Measurements from ENCODE around the gene PDE4C.

Gene PDE4C

GRCh38 chr19:18254546-18255503 lies 28.6 kb upstream of the PDE4C start:
- no peak for DNase-seq

DNA sequence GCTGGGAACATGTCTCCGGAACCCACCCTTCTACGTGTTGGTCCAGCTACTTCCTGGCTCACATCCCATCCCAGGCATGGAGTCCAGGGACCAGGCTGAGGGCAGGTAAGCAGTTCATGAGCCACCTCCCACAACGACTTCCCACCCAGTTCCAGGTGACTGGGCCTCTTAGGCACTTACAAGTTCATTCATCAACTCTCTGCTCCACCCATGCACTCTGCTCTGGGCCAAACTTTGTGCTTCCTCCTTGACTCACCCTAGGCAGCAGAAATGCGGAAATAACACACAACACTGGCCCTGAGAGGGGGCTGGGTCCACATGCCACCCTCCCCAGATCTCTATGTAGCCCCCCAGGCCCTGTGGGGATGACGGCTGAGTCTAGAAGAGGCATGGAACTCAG lies 27.5 kb upstream of the PDE4C start:
- no peak for DNase-seq

DNA sequence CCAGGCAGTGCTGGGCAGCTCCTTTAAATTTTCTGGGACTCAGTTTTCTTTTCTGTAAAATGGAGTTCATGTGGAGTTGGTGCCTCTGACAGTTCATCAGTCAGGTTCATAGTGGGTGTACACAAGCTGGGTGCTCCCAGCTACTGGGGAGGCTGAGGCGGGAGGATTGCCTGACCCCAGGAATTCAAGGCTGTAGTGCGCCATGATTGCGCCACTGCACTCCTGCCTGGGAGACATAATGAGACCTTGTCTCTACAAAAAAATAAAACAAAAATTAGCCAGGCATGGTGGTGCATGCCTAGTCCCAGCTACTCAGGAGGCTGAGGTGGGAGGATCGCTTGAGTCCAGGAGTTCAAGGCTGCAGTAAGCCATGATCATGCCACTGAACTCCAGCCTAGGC lies 26.9 kb upstream of the PDE4C start:
- no peak for DNase-seq

GRCh38 chr19:18252370-18252717 lies 26.1 kb upstream of the PDE4C start:
- DNase-seq, result no peak

- peak; percentile 22 to 75 for DNase-seq
Observed at GRCh38 chr19:18251587-18252369, 25.5 kb upstream of the PDE4C start.

GRCh38 chr19:18249834-18250233 lies 23.6 kb upstream of the PDE4C start:
- DNase-seq, result no peak

DNA sequence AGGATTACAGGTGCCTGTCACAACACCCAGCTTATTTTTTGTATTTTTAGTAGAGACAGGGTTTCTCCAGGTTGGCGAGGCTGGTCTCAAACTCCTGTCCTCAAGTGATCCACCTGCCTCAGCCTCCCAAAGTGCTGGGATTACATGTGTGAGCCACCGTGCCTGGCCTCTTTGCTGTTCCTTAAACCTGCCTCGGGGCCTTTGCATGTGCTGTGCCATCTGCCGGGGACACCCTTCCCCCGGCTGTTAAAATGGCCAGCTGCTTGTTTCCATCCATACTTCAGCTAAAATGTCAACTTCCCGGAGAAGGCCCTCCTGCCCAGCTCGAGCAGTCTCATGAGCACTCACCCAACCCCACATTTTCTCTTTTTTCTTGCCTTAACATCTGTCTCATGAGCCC lies 19.1 kb upstream of the PDE4C start:
- no peak for DNase-seq

DNA sequence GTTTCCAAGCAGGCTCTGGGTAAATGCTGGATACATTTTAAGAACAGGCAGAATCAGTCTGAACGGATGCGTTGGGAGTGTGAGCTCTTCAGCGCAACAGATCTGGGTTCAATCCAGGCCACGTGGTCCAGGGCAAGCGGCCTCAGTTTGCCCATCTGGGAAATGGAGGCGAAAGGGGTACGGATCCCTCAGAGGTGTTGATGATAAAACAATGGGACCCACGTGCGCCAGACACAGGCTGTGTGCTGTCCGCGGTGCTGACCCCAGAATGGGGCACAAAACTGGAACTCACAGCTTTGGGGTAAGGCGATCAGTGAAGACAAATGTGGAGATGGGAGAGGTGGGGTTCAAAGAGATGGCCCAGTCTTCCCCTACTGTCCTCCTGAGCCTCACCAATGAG lies 13.1 kb upstream of the PDE4C start:
- no peak for DNase-seq

DNA sequence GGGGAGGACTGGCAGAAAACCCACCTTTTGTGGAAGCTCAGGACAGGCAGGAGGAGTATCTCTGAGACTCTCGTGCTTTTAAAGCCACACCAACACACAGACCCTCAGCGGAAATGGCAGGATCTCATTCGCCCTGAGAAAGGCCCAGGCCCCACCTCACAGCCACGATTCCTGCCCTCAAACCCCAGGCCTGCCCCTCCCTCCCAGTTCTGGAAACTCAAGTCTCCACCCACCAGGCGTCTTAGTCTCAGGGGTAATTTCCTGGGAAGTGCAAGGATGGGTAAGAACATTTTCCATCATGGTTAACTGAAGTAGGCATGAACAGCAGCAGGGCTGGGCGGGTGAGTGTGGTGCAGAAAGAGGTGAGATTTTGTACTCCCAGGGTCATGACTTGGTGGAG lies 8.0 kb upstream of the PDE4C start:
- DNase-seq, result no peak

DNA sequence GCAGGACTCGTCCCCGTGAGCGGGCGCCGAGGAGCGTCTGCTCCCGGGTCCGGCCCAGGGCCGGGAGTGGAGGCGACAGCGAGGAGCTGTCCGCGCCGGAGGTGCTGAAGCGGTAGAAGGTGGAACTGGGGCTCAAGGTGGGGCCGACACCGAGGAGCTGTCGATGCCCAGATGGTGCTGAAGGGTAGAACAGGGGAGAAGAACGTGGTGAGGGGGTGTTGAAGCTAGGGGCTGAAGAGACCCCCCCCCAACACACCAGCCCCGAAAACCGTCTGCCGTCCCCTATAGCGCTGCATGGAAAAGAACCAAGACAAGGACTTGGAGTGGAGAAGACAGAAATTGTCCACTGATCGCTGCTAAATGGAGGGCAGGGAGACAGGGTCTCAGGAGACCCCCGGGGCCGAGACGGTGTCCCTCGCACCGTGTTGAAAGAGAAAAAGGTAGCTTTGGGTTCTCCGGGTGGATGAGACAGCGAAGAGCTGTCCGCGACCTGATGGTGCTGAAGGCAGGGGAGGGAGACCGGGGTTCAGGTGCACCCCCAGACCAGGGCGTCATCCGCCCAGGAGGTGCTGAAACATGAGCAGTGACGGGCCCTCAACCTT lies 7.1 kb upstream of the PDE4C start:
- DNase-seq, result no peak

- no peak for DNase-seq
Observed at GRCh38 chr19:18232540-18233223, 6.4 kb upstream of the PDE4C start.

DNA sequence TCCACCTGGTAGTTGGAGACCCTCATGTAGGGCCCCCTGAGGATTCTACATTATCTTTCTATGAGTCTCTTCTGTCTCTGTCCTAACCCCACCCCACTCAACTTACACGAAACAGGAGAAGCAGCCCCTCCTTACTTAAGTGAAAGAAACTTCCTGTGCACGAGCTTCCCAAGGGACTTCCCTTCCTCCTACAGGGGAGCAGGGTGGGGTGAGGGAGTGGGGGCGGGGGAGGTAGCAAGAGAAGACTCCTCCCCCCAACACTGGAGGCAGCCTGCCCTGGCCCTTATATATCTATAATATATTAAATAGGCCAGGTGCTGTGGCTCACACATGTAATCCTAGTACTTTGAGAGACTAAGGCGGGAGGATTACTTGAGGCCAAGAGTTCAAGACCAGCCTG lies 5.5 kb upstream of the PDE4C start:
- DNase-seq, result no peak

DNA sequence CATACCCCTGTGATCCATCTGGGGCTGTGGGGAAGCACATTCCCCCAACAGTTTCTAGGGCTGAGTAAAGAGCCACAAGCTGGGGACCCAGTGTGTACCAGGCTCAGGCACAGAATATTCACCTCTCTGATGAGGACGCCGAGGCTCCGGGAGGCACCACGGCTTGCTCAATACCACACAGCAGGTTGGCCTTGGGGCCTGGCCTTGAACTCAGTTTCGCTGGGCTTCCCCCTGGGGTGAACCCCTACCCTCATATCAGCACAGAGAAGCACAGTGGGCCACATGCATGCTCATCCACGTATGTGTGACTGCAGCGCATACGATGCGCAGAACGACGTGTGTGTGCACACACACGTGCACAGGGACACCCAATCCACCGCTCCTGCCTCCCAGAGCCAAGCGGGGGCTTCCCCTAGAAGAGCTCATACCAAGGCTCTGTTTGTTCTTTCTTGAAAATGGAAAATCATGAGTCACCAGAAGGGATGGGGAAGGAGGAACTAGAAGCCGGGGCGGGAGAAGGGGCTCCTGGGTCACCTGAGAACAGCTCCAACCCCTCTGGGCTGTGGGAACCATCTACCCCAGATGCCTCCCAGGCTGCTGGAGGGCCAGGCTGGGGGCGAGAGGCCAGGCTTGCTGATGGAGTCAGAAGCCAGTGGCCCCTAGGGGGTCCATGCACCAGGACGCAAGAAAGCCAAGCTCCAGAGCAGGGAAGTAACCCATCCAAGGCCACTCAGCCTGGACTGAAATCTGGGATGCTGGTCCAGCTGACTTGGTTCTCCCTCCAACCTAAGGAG lies 4.9 kb upstream of the PDE4C start:
- no peak for DNase-seq

DNA sequence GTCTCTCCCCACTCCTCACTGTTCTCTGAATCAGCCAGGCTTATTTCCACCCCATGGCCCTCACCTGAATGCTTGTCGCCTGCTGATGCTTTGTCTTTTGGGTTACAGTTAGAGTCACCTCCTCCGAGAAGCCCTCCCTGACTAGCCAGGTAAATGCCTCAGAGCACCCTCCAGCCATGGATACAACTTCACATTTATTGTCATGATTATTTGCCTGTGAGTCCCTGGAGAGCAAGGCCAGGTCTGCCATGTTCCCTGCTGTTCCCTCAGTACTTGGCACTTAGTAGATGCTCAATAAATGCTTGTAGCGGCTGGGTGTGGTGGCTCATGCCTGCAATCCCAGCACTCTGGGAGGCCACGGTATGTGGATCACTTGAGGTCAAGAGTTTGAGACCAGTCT lies 3.7 kb upstream of the PDE4C start:
- DNase-seq, result no peak

DNA sequence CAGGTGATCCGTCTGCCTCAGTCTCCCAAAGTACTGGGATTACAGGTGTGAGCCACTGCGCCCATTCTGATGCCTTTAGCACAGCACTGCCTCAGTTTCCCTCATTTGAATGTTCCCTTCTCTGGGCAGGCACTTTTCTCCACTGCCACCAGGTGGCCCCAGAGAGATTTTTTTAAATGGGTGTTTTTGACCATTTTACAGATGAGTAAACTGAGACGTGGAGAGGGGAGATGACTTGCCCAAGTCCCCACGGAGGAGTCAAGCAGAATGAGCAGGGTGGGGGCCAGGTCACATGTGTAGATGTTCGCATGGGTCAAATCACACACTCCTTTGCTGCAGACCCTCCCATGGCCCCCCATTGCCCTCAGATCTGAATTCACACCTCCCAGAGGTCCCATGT lies 3.2 kb upstream of the PDE4C start:
- DNase-seq, result no peak

- DNase-seq, result no peak
Observed at GRCh38 chr19:18227781-18228271, 1.6 kb upstream of the PDE4C start.

DNA sequence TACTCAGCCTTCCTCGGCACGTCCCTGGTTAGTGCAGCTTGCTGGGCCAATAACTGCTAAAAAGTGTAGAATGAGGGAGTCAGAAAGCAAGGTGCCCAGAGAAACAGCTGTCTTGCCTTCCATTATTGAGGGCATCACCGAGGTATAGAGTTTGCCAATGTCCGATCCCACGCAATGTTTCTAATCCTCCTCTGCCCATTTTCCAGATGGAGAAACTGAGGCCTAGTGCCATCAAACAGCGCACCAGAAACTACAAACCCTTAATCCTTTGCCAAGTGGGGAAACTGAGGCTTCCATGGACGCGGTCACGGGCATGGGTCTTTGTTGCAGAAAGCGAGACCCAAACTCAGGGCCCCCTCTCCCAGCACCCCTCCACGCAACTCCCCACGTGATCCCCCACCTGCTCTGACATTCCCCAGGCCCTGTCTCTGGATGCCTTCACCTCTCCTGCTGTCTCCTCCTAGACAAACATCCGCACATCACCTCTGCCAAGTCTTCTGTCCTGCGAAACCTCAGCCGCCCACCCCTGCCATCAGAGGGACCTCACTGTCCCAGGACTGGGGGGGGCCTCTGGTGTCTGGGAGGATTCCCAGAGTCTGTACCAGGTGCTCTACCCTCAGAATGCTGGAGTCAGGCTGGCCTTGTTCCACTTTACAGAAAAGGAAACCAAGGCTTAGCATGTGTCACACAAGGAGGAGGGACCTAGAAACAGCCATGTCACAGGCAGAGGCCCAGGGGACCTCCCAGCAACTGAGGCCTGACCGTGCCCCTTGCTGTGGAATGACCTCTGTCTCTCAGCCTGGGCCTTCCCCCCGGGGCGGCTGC lies 930 bp upstream of the PDE4C start:
- DNase-seq, result no peak

DNA sequence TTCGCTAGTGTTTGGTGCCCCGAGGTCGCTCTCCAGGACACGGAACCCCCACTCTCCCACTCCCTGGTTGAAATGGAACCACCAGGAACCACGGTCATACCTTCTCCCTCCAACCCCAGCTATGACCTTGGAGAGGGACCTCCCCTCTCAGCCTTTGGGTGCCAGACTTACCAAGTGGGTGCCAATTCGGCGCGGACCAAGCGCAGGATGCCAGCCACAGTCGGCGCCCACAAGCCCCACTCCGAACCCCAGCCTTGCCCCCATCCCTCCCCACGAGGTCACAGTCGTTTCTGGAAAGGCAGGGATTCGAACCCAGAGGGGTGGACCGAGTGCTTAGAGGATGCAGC lies 910 bp downstream of the PDE4C start:
- no peak for DNase-seq

GRCh38 chr19:18224525-18225354 lies 1.5 kb downstream of the PDE4C start:
- peak; percentile 95 to 97 for DNase-seq

- peak in 1 of 2 experiments; percentile 66 for DNase-seq
Observed at GRCh38 chr19:18223860-18224524, 2.2 kb downstream of the PDE4C start.

Data from SW 1271 (cell line).